HepG2 (cell line): ENCODE data around the gene ATP2B2. TPM values are rescaled to one million over a fixed set of nuclear protein-coding genes. Genes with fewer than 3 reads are reported as not detected.
A peak's percentile ranks its signal among the peaks of the same experiment; 100 is the strongest.

Source experiments
- E2F2 ChIP-seq: sonication (generic); formaldehyde crosslinking; IDR thresholded peaks from 2 replicates; pipeline ENCODE4 v1.4.0; 2020; ENCODE audit warnings: missing genetic modification reagents, borderline replicate concordance
- HMG20B ChIP-seq: conservative IDR thresholded peaks from 2 replicates; pipeline ENCODE4 v1.6.1; 2016; ENCODE audit warnings: missing genetic modification reagents, missing compliant biosample characterization
- IRF9 ChIP-seq: sonication (generic); formaldehyde crosslinking; IDR thresholded peaks from 2 replicates; pipeline ENCODE4 v1.8.0; 2022; ENCODE audit warnings: missing genetic modification reagents, mild to moderate bottlenecking, borderline replicate concordance
- KAT7 ChIP-seq: IDR thresholded peaks from 2 replicates; pipeline ENCODE4 v1.6.1; 2018; ENCODE audit warnings: borderline replicate concordance, missing compliant biosample characterization
- KLF11 ChIP-seq: IDR thresholded peaks from 2 replicates; pipeline ENCODE4 v1.6.1; 2016; ENCODE audit warnings: missing compliant biosample characterization
- NFE2 ChIP-seq: sonication (generic); formaldehyde crosslinking; IDR thresholded peaks from 2 replicates; pipeline ENCODE4 v1.4.0; 2020; ENCODE audit warnings: missing genetic modification reagents
- PLRG1 ChIP-seq: fragments of 450-650 bp; conservative IDR thresholded peaks from 2 replicates; pipeline ENCODE4 v1.6.1; 2016
- PRPF4 ChIP-seq: fragments of 200-400 bp; formaldehyde crosslinking; IDR thresholded peaks from 2 replicates; pipeline ENCODE4 v1.6.1; 2016; ENCODE audit warnings: low read length, low read depth; ENCODE audit not compliant: poor library complexity, severe bottlenecking
- SETDB1 ChIP-seq: sonication (generic); formaldehyde crosslinking; IDR thresholded peaks from 2 replicates; pipeline ENCODE4 v1.5.1; 2020; ENCODE audit warnings: missing genetic modification reagents, mild to moderate bottlenecking, borderline replicate concordance
- SMAD9 ChIP-seq: sonication (generic); formaldehyde crosslinking; IDR thresholded peaks from 2 replicates; pipeline ENCODE4 v1.5.1; 2020; ENCODE audit warnings: mild to moderate bottlenecking, missing genetic modification reagents
- U2AF1 ChIP-seq: fragments of 200-400 bp; formaldehyde crosslinking; optimal IDR thresholded peaks from 2 replicates; pipeline ENCODE3; 2017; ENCODE audit warnings: mild to moderate bottlenecking, low read depth, low read length
- UBTF ChIP-seq: sonication (generic); formaldehyde crosslinking; IDR thresholded peaks from 2 replicates; pipeline ENCODE4 v1.4.0; 2020; ENCODE audit warnings: mild to moderate bottlenecking, missing genetic modification reagents
- YEATS2 ChIP-seq: sonication (generic); formaldehyde crosslinking; IDR thresholded peaks from 2 replicates; pipeline ENCODE4 v1.4.0; 2020; ENCODE audit warnings: missing genetic modification reagents, borderline replicate concordance
- ZBTB38 ChIP-seq: sonication (generic); formaldehyde crosslinking; IDR thresholded peaks from 2 replicates; pipeline ENCODE4 v1.5.1; 2020; ENCODE audit warnings: mild to moderate bottlenecking, missing genetic modification reagents
- ZBTB42 ChIP-seq: sonication (generic); formaldehyde crosslinking; IDR thresholded peaks from 2 replicates; pipeline ENCODE4 v1.5.0; 2020; ENCODE audit warnings: mild to moderate bottlenecking, missing genetic modification reagents
- ZBTB7A ChIP-seq: sonication (generic); formaldehyde crosslinking; IDR thresholded peaks from 2 replicates; pipeline ENCODE4 v1.8.0; 2022; ENCODE audit warnings: mild to moderate bottlenecking, missing genetic modification reagents
- ZEB1 ChIP-seq: IDR thresholded peaks from 2 replicates; pipeline ENCODE4 v1.6.1; 2012; ENCODE audit warnings: mild to moderate bottlenecking, low read depth, inconsistent platforms; ENCODE audit not compliant: insufficient replicate concordance
- ZNF382 ChIP-seq: sonication (generic); formaldehyde crosslinking; IDR thresholded peaks from 2 replicates; pipeline ENCODE4 v1.5.0; 2020; ENCODE audit warnings: missing genetic modification reagents, mild to moderate bottlenecking, borderline replicate concordance
- ZNF414 ChIP-seq: sonication (generic); formaldehyde crosslinking; IDR thresholded peaks from 2 replicates; pipeline ENCODE4 v1.5.0; 2020; ENCODE audit warnings: missing genetic modification reagents
- ZNF430 ChIP-seq: sonication (generic); formaldehyde crosslinking; IDR thresholded peaks from 2 replicates; pipeline ENCODE4 v1.9.0; 2021; ENCODE audit warnings: mild to moderate bottlenecking, missing genetic modification reagents
- ZNF446 ChIP-seq: sonication (generic); formaldehyde crosslinking; IDR thresholded peaks from 2 replicates; pipeline ENCODE4 v1.5.0; 2020; ENCODE audit warnings: mild to moderate bottlenecking, missing genetic modification reagents
- ZNF557 ChIP-seq: sonication (generic); formaldehyde crosslinking; IDR thresholded peaks from 2 replicates; pipeline ENCODE4 v1.4.0; 2020; ENCODE audit warnings: missing genetic modification reagents
- ZNF589 ChIP-seq: sonication (generic); formaldehyde crosslinking; conservative IDR thresholded peaks from 2 replicates; pipeline ENCODE4 v1.8.0; 2022; ENCODE audit warnings: mild to moderate bottlenecking, moderate library complexity, missing genetic modification reagents
- ZNF720 ChIP-seq: sonication (generic); formaldehyde crosslinking; IDR thresholded peaks from 2 replicates; pipeline ENCODE4 v1.4.0; 2020; ENCODE audit warnings: missing genetic modification reagents
- ZNF747 ChIP-seq: sonication (generic); formaldehyde crosslinking; IDR thresholded peaks from 2 replicates; pipeline ENCODE4 v1.8.1; 2023; ENCODE audit warnings: missing genetic modification reagents, mild to moderate bottlenecking, borderline replicate concordance
- ZSCAN29 ChIP-seq: sonication (generic); formaldehyde crosslinking; conservative IDR thresholded peaks from 2 replicates; pipeline ENCODE4 v1.4.0; 2020; ENCODE audit warnings: mild to moderate bottlenecking, missing genetic modification reagents
- polyA plus RNA-seq, 8 experiments: library from polyadenylated mRNA; depleted of rRNA in 3 of 8; stranded (reverse) in 7 of 8; unstranded in 1 of 8; fragments of >200 nt; fragmentation: Illumina TruSeq in 4 of 8; extraction: Trizol in 4 of 8; gene quantifications; 2 replicates each; pipeline versions ENCODE4 v1.2.1 to v1.2.3, GENCODE V29; 2011 to 2016; ENCODE audit warnings: low read depth in 4 of 8, missing spikeins in 1 of 8, mixed read lengths in 1 of 8; ENCODE audit not compliant: insufficient read depth in 1 of 8
- total RNA-seq, 5 experiments: library from RNA; depleted of rRNA; stranded (reverse); fragments of >200 nt; fragmentation: Illumina TruSeq; extraction: Trizol; gene quantifications; 2 replicates each; pipeline ENCODE4 v1.2.3, GENCODE V29; 2016; ENCODE audit warnings: low read depth in 1 of 5

ATP2B2 gene
- total and polyA plus RNA-seq, 2 of the 13 experiments (the other 11 are each of a cell fraction or from before 2014, with no cell fraction given) = 1.5 to 2.3 TPM

- TF ChIP-seq YEATS2 (CRISPR knock-in tag) (peak; percentile 61; the same call in 1 of the 2 replicates), ZBTB7A (CRISPR knock-in tag) (peak; percentile 98), PLRG1 (no peak), PRPF4 (no peak), U2AF1 (no peak), ZBTB38 (CRISPR knock-in tag) (peak; percentile 66; the same call in 1 of the 2 replicates), HMG20B (CRISPR knock-in tag) (peak; percentile 95), ZSCAN29 (peak; percentile 87; the same call in 1 of the 2 replicates), IRF9 (CRISPR knock-in tag) (no peak), NFE2 (CRISPR knock-in tag) (no peak), SMAD9 (CRISPR knock-in tag) (0 out of 2 replicates have a peak, but pooled peaks have one; percentile 64), ZNF589 (CRISPR knock-in tag) (peak; percentile 85; the same call in 1 of the 2 replicates), ZNF430 (0 out of 2 replicates have a peak, but pooled peaks have one; percentile 59), ZNF446 (CRISPR knock-in tag) (no peak), ZNF414 (CRISPR knock-in tag) (peak; percentile 97), E2F2 (CRISPR knock-in tag) (no peak), ZNF382 (CRISPR knock-in tag) (no peak), ZNF557 (CRISPR knock-in tag) (peak; percentile 78; the same call in 1 of the 2 replicates), ZNF747 (peak; percentile 88; the same call in 1 of the 2 replicates), ZEB1 (peak; percentile 98), KAT7 (CRISPR knock-in tag) (peak; percentile 86; the same call in 1 of the 2 replicates), UBTF (CRISPR knock-in tag) (peak; percentile 66; the same call in 1 of the 2 replicates), ZNF720 (CRISPR knock-in tag) (no peak), ZBTB42 (CRISPR knock-in tag) (no peak), SETDB1 (CRISPR knock-in tag) (no peak), KLF11 (no peak)
Observed at GRCh38 chr3:10508619-10509260, 3.4 kb upstream of the ATP2B2 start (continued).
